Measurements from ENCODE around the gene TUBA4B.

The TUBA4B gene

DNA sequence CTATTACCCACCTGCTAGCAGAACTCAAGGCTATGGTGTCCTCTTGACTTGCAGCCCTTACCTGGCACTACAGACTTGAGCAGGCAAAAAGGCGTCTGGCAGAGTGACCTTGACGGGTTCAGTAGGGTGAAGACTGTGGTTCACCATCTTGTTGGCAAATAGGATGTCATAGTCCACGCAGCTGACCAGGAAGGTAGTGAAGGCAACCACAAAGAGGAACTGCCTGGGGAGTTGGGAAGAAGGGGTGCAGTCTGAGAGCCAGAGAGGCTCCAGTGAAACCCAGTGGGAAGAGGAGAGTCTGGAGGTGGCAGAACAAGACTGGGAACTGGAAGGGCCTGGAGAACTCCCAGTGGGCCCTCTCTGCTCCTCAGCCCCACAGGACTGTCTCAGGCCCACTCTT is 27.7 kb upstream of the TUBA4B start:
- H3K4me1 ChIP-seq (ENCODE audit: control insufficient read depth, insufficient read depth, low read length) = peaks cover 4% of the 10 kb centered on the region; the same call in 1 of the 2 replicates
- TF ChIP-seq ZNF514 (tag by site-specific recombination; IDR thresholded peaks at IDR 0.05) = no peak
- TF ChIP-seq ZNF473 (tag by site-specific recombination; IDR thresholded peaks at IDR 0.05) = no peak
- no peak for TF ChIP-seq ZNF138 (tag by site-specific recombination; IDR thresholded peaks at IDR 0.05; ENCODE audit: borderline replicate concordance)
- no peak for TF ChIP-seq GLI4 (tag by site-specific recombination; IDR thresholded peaks at IDR 0.05)
- no peak for TF ChIP-seq ZBTB1 (tag by site-specific recombination; IDR thresholded peaks at IDR 0.05)
- TF ChIP-seq WT1 (tag by site-specific recombination; IDR thresholded peaks at IDR 0.05) = no peak
- no peak for TF ChIP-seq ZNF776 (tag by site-specific recombination; IDR thresholded peaks at IDR 0.05; ENCODE audit: borderline replicate concordance)
- TF ChIP-seq, protein P1, sequence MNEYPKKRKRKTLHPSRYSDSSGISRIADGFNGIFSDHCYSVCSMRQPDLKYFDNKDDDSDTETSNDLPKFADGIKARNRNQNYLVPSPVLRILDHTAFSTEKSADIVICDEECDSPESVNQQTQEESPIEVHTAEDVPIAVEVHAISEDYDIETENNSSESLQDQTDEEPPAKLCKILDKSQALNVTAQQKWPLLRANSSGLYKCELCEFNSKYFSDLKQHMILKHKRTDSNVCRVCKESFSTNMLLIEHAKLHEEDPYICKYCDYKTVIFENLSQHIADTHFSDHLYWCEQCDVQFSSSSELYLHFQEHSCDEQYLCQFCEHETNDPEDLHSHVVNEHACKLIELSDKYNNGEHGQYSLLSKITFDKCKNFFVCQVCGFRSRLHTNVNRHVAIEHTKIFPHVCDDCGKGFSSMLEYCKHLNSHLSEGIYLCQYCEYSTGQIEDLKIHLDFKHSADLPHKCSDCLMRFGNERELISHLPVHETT (tag by site-specific recombination; IDR thresholded peaks at IDR 0.05) = no peak
- TF ChIP-seq KLF17 (tag by site-specific recombination; IDR thresholded peaks at IDR 0.05) = no peak
- TF ChIP-seq ZNF530 (tag by site-specific recombination; IDR thresholded peaks at IDR 0.05; ENCODE audit: low read depth) = no peak
- TF ChIP-seq, protein P2, sequence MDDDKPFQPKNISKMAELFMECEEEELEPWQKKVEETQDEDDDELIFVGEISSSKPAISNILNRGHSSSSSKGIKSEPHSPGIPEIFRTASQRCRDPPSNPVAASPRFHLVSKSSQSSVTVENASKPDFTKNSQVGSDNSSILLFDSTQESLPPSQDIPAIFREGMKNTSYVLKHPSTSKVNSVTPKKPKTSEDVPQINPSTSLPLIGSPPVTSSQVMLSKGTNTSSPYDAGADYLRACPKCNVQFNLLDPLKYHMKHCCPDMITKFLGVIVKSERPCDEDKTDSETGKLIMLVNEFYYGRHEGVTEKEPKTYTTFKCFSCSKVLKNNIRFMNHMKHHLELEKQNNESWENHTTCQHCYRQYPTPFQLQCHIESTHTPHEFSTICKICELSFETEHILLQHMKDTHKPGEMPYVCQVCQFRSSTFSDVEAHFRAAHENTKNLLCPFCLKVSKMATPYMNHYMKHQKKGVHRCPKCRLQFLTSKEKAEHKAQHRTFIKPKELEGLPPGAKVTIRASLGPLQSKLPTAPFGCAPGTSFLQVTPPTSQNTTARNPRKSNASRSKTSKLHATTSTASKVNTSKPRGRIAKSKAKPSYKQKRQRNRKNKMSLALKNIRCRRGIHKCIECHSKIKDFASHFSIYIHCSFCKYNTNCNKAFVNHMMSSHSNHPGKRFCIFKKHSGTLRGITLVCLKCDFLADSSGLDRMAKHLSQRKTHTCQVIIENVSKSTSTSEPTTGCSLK (tag by site-specific recombination; IDR thresholded peaks at IDR 0.05) = no peak
- no peak for TF ChIP-seq ZNF280D (tag by site-specific recombination; IDR thresholded peaks at IDR 0.05)
- TF ChIP-seq ZNF398 (tag by site-specific recombination; IDR thresholded peaks at IDR 0.05) = no peak
- no peak for TF ChIP-seq ZBTB20 (tag by site-specific recombination; IDR thresholded peaks at IDR 0.05)
- no peak for TF ChIP-seq ZSCAN4 (tag by site-specific recombination; IDR thresholded peaks at IDR 0.05)
- TF ChIP-seq RBAK (tag by site-specific recombination; IDR thresholded peaks at IDR 0.05) = no peak
- TF ChIP-seq ZNF202 (tag by site-specific recombination; IDR thresholded peaks at IDR 0.05; ENCODE audit: borderline replicate concordance) = no peak
- no peak for TF ChIP-seq TCF7L2 (IDR thresholded peaks at IDR 0.05; ENCODE audit: borderline replicate concordance, low read depth, low read length)
- TF ChIP-seq HOXA7 (CRISPR knock-in tag; IDR thresholded peaks at IDR 0.05; ENCODE audit: borderline replicate concordance) = no peak
- no peak for TF ChIP-seq BCL11B (tag by site-specific recombination; IDR thresholded peaks at IDR 0.05; ENCODE audit: low read depth)
- no peak overlapping the region for H3K4me3 ChIP-seq (ENCODE audit: low read depth, low read length)
- no peaks in the 10 kb centered on the region for H3K9me3 ChIP-seq (ENCODE audit: control insufficient read depth, insufficient read depth, low read depth, low read length)
- CTCF ChIA-PET = interaction anchor here (9.1 kb wide), 1 partner anchor 72 kb away, joined by 65 read pairs; no protein-coding TSS in a partner anchor
- peaks cover 11 to 75% of the 10 kb centered on the region in 2 experiments for H3K36me3 ChIP-seq (ENCODE audit: control insufficient read depth in 2 of 2, insufficient read depth in 1 of 2, low read length in 2 of 2)
- POLR2A ChIA-PET = interaction anchor here (1.1 kb wide), 1 partner anchor 18 kb away, joined by 3 read pairs; no protein-coding TSS in a partner anchor
- H3K27ac ChIP-seq (ENCODE audit: extremely low read depth, low read depth, low read length) = no peak overlapping the region

Data from HEK293 (cell line).